WERI-Rb-1 (cell line): ENCODE results near the gene DCDC2.

Source experiments
- DNase-seq: peaks from one replicate; pipeline ENCODE4 v3.0.0-alpha.2; 2020
- H3K27ac ChIP-seq: fragments of 250-450 bp; sonication (Bioruptor Pico); 2 replicates; pipeline ENCODE4 v1.5.1; 2020; ENCODE audit warnings: mild to moderate bottlenecking, moderate library complexity
- H3K27me3 ChIP-seq: fragments of 250-450 bp; sonication (Bioruptor Pico); 2 replicates; pipeline ENCODE4 v1.5.1; 2021; ENCODE audit warnings: mild to moderate bottlenecking, low read depth, moderate library complexity; ENCODE audit not compliant: insufficient read depth, severe bottlenecking
- H3K36me3 ChIP-seq: fragments of 250-450 bp; sonication (Bioruptor Pico); 2 replicates; pipeline ENCODE4 v1.5.1; 2020; ENCODE audit warnings: mild to moderate bottlenecking, moderate library complexity
- H3K4me3 ChIP-seq: 2 replicates; pipeline ENCODE4 v1.5.1; 2011; ENCODE audit warnings: low read depth, mild to moderate bottlenecking, control low read depth, low read length
- H3K9me3 ChIP-seq: fragments of 250-450 bp; sonication (Bioruptor Pico); 2 replicates; pipeline ENCODE4 v1.5.1; 2021; ENCODE audit warnings: mild to moderate bottlenecking, moderate library complexity; ENCODE audit not compliant: severe bottlenecking
- TF ChIP-seq, protein P1 (sequence below): IDR thresholded peaks from 2 replicates; pipeline ENCODE4 v1.5.1; 2011; ENCODE audit warnings: low read depth, mild to moderate bottlenecking, control low read depth, inconsistent platforms, low read length

DCDC2 gene

DNA sequence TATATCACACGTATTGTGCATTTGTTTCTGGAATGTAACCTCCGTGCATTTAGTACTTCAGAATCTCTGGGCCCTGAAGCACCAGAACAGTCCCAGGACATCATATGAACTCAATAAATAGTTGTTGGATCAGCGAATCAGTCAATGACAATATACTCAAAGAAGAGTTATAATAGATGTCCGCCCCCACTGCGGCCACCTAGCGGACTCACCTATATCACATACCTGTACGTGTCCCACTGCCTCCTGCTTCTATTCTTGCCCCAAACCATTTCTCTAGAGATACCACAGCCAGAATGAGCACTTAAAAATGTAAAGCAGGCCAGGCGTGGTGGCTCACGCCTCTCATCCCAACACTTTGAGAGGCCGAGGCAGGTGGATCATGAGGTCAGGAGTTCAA lies 73.9 kb downstream of the DCDC2 start:
- TF ChIP-seq, protein P1, sequence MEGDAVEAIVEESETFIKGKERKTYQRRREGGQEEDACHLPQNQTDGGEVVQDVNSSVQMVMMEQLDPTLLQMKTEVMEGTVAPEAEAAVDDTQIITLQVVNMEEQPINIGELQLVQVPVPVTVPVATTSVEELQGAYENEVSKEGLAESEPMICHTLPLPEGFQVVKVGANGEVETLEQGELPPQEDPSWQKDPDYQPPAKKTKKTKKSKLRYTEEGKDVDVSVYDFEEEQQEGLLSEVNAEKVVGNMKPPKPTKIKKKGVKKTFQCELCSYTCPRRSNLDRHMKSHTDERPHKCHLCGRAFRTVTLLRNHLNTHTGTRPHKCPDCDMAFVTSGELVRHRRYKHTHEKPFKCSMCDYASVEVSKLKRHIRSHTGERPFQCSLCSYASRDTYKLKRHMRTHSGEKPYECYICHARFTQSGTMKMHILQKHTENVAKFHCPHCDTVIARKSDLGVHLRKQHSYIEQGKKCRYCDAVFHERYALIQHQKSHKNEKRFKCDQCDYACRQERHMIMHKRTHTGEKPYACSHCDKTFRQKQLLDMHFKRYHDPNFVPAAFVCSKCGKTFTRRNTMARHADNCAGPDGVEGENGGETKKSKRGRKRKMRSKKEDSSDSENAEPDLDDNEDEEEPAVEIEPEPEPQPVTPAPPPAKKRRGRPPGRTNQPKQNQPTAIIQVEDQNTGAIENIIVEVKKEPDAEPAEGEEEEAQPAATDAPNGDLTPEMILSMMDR: no peak
- Histone ChIP-seq H3K27ac (no peak overlapping the region), H3K27me3 (no peaks in the 10 kb centered on the region), H3K9me3 (no peaks in the 10 kb centered on the region), H3K36me3 (no peaks in the 10 kb centered on the region), H3K4me3 (no peak overlapping the region)
- DNase-seq: no peak

DNA sequence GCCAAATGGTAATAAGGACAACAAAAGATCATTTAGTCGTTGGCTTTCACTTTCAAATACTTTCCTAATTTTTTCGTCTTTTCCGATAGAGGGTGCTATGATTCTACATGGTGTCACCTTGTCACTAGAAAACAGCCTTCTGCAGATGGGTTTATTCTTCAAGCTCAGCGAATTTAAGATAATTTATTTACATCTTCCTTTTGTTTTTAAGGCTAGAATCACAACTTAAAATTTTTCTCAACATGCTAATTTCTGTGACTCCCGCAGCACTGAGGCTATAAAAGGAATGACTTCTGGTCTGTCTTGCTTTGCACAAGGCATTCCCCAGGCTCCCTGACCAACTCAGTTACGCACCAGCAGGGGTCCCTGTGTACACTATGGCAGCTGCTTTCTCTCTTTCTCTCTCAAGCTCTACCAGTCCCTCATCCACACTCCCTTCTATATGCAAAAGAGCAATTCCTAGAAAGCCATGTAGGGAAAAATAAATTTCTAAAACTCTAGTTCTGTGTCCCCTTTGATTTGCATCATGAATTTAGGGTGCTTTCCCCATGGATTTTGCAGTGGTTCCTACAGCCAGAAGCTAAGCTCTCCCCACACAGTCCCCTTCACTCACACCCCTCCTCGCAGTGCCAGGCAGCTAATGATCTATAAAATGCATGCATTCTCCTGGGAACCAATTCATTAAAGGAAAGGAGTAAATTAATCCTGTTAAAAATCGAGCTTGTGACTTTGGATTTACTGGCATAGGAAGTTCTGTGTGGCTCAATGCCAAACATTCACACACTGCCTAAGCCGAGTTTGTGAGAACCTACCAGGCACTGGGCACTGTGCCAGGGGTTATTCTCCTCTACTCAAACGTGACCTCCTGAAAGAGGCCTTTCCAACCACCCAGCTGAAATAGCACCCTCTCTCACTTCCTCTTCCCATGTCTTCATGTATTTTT lies 74.5 kb downstream of the DCDC2 start:
- TF ChIP-seq, protein P1: peak; percentile 94
- H3K9me3 ChIP-seq: no peaks in the 10 kb centered on the region
- H3K27me3 ChIP-seq: no peaks in the 10 kb centered on the region
- H3K27ac ChIP-seq: no peak overlapping the region
- DNase-seq: peak; percentile 89
- peak overlapping the region; percentile 20; the same call in 1 of the 2 replicates for H3K4me3 ChIP-seq
- H3K36me3 ChIP-seq: no peaks in the 10 kb centered on the region

DNA sequence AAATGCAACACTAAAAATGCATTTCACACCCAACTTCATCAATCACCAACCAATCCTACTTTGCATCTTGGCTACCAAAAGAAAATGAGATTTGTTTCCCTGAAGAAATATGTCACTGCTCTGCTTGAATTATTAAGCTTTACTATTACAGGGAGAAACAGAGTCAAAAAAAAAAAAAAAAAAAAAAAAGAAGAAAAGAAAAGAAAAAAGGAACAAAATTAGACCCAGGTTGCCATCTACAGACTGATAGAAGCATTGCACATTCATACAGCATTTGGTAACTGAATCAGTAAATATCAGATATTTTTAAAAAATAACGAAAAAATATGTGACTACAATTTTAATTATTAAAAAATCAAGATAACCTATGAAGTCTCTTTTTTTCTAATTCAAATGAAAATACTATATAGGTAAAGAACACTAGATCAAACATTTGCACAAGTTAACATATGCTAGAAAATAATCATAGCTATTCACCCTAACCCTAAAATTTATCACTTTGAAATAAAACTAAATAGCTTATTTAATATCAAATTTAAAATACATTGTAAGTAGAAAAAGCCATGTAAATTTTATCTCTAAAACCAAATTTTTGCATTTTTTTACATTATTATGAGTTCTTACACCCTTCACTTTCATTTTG lies 83.3 kb downstream of the DCDC2 start:
- Histone ChIP-seq H3K9me3 (no peaks in the 10 kb centered on the region), H3K36me3 (no peaks in the 10 kb centered on the region), H3K27ac (no peak overlapping the region), H3K4me3 (no peak overlapping the region), H3K27me3 (no peaks in the 10 kb centered on the region)
- DNase-seq: no peak
- TF ChIP-seq, protein P1: peak; percentile 51; the same call in 1 of the 2 replicates

DNA sequence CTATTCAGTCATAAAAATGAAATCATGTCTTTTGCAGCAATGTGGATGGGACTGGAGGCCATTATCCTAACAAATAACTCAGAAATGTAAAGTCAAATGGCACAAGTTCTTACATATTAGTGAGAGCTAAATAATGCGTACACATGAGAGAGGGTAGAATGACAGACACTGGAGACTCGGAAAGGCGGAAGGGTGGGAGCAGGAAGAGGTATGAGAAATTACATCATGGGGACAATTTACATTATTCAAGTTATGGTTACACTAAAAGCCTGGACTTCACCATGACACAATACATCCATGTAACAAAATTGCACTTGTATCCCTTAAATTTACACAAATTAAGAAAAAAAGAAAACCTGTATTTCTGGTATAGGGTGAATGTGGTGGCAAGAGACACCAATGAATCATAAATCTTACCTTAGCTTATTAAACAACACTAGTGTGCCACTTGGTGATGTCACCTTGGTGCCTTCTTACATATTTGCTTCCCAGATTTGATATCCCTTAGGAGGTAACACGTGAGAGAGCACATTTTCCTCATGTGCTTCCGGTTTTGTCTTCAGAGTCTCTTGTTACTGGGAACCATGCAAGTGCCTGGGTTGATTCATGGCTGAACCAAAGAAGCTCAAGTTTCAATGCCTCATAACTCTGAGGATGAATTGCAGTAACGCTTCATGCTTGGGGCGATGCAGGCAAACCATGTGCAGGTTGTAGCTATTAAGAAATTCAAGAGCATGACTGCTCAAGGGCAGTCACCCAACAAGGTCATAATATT lies 84.6 kb downstream of the DCDC2 start:
- Histone ChIP-seq H3K27ac (no peak overlapping the region), H3K36me3 (no peaks in the 10 kb centered on the region), H3K9me3 (no peaks in the 10 kb centered on the region), H3K4me3 (no peak overlapping the region), H3K27me3 (no peaks in the 10 kb centered on the region)
- DNase-seq: no peak
- TF ChIP-seq, protein P1: no peak

DNA sequence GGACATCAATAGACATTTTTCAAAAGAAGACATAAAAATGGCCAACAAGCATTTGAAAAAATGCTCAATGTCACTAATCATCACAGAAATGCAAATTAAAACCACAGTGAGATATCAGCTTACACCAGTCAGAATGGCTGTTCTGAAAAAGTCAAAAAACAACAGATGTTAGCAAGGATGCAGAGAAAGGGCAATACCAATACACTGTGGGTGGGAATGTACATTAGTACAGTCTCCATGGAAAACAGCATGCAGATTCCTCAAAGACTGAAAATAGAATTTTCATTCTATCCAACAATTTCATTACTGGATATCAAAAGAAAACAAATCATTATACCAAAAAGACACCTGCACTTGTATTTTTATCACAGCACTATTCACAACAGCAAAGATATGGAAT lies 85.3 kb downstream of the DCDC2 start:
- no peak for DNase-seq
- no peaks in the 10 kb centered on the region for H3K9me3 ChIP-seq
- H3K27me3 ChIP-seq: no peaks in the 10 kb centered on the region
- TF ChIP-seq, protein P1: no peak
- H3K4me3 ChIP-seq: no peak overlapping the region
- H3K36me3 ChIP-seq: no peaks in the 10 kb centered on the region
- H3K27ac ChIP-seq: no peak overlapping the region
